Type B pancreatic cell (in vitro differentiated cells): Measurements from ENCODE around the gene GOLGA6C. TPM values are rescaled to one million over a fixed set of nuclear protein-coding genes. Genes with fewer than 3 reads are reported as not detected.
A peak's percentile ranks its signal among the peaks of the same experiment; 100 is the strongest.
"Not testable (repeated sequence)": the region's sequence is repeated elsewhere in the genome, so short reads cannot be mapped to it uniquely, and the experiment has no call there.

ENCODE experiments used
- DNase-seq: peaks from one replicate; pipeline ENCODE4 v3.0.0; 2021; ENCODE audit warnings: mixed read lengths; ENCODE audit not compliant: unreplicated experiment; ENCODE audit errors: extremely low spot score
- H3K27ac Mint-ChIP-seq: 2 replicates; pipeline ENCODE4 v1.8.0; 2021; ENCODE audit warnings: mild to moderate bottlenecking, mixed read lengths
- H3K27me3 Mint-ChIP-seq: 2 replicates; pipeline ENCODE4 v1.8.0; 2021; ENCODE audit warnings: mixed read lengths
- H3K36me3 Mint-ChIP-seq: 2 replicates; pipeline ENCODE4 v1.8.0; 2021; ENCODE audit warnings: mixed read lengths
- H3K4me1 Mint-ChIP-seq: one replicate; pipeline ENCODE4 v1.8.0; 2021; ENCODE audit warnings: mixed read lengths; ENCODE audit not compliant: unreplicated experiment
- H3K4me3 Mint-ChIP-seq: 2 replicates; pipeline ENCODE4 v1.8.0; 2021; ENCODE audit warnings: mild to moderate bottlenecking, mixed read lengths
- H3K9me3 Mint-ChIP-seq: 2 replicates; pipeline ENCODE4 v1.8.0; 2021; ENCODE audit warnings: mixed read lengths
- CTCF ChIP-seq: fragments of 200-600 bp; sonication (generic); conservative IDR thresholded peaks from 2 replicates; pipeline ENCODE4 v1.5.0; 2021; ENCODE audit warnings: antibody characterized with exemption, mild to moderate bottlenecking
- total RNA-seq: library from RNA; stranded (reverse); gene quantifications from 2 replicates; pipeline ENCODE4 v1.2.1, GENCODE V29; 2021; ENCODE audit warnings: low replicate concordance

GOLGA6C gene
- total RNA-seq, 1 donor from 2014 or later: not detected

- H3K36me3 Mint-ChIP-seq, H3K27me3 Mint-ChIP-seq, DNase-seq, H3K9me3 Mint-ChIP-seq, H3K4me1 Mint-ChIP-seq, H3K4me3 Mint-ChIP-seq, H3K27ac Mint-ChIP-seq: not testable (repeated sequence)
Measured at GRCh38 chr15:75298541-75299310, 40.6 kb downstream of the GOLGA6C start.

GRCh38 chr15:75299311-75299688 lies 41.2 kb downstream of the GOLGA6C start:
- TF ChIP-seq CTCF: peak; percentile 75
- not testable (repeated sequence) for H3K9me3 Mint-ChIP-seq, H3K4me3 Mint-ChIP-seq, H3K27ac Mint-ChIP-seq, H3K4me1 Mint-ChIP-seq, H3K36me3 Mint-ChIP-seq, H3K27me3 Mint-ChIP-seq
- peak; percentile 72 for DNase-seq

GRCh38 chr15:75300026-75300425 lies 41.9 kb downstream of the GOLGA6C start:
- peaks cover 16% of the 10 kb centered on the region for H3K27me3 Mint-ChIP-seq
- DNase-seq: peak; percentile 55
- not testable (repeated sequence) for H3K9me3 Mint-ChIP-seq, H3K27ac Mint-ChIP-seq, H3K4me1 Mint-ChIP-seq, H3K36me3 Mint-ChIP-seq
- peak overlapping the region; percentile 12 for H3K4me3 Mint-ChIP-seq

GRCh38 chr15:75302318-75302717 lies 44.2 kb downstream of the GOLGA6C start:
- no peaks in the 10 kb centered on the region for H3K9me3 Mint-ChIP-seq
- H3K27me3 Mint-ChIP-seq: peaks cover 34% of the 10 kb centered on the region
- no peak for TF ChIP-seq CTCF
- peak; percentile 63 for DNase-seq
- H3K27ac Mint-ChIP-seq: no peak overlapping the region
- H3K36me3 Mint-ChIP-seq: no peaks in the 10 kb centered on the region
- H3K4me1 Mint-ChIP-seq: no peaks in the 10 kb centered on the region
- H3K4me3 Mint-ChIP-seq: no peak overlapping the region

GRCh38 chr15:75302753-75303152 lies 44.6 kb downstream of the GOLGA6C start:
- not testable (repeated sequence) for H3K4me1 Mint-ChIP-seq, H3K4me3 Mint-ChIP-seq, H3K27ac Mint-ChIP-seq, H3K9me3 Mint-ChIP-seq, H3K36me3 Mint-ChIP-seq
- peaks cover 36% of the 10 kb centered on the region for H3K27me3 Mint-ChIP-seq
- peak; percentile 44 for DNase-seq

- no peak for DNase-seq
- no peaks in the 10 kb centered on the region for H3K36me3 Mint-ChIP-seq
- no peak overlapping the region for H3K4me3 Mint-ChIP-seq
- H3K27ac Mint-ChIP-seq: no peak overlapping the region
- no peaks in the 10 kb centered on the region for H3K9me3 Mint-ChIP-seq
- H3K4me1 Mint-ChIP-seq: peaks cover 10% of the 10 kb centered on the region
- peaks cover 57% of the 10 kb centered on the region for H3K27me3 Mint-ChIP-seq
- no peak for TF ChIP-seq CTCF
Measured at GRCh38 chr15:75306188-75306587, 48.1 kb downstream of the GOLGA6C start.

- Mint-ChIP-seq H3K27me3 (peaks cover 62% of the 10 kb centered on the region), H3K9me3 (no peaks in the 10 kb centered on the region), H3K36me3 (no peaks in the 10 kb centered on the region), H3K4me1 (peaks cover 10% of the 10 kb centered on the region), H3K4me3 (no peak overlapping the region), H3K27ac (no peak overlapping the region)
- no peak for DNase-seq
- peak; percentile 68 for TF ChIP-seq CTCF
Measured at GRCh38 chr15:75307778-75308390, 49.8 kb downstream of the GOLGA6C start.
